Hepatic stellate cell (primary cell): ENCODE data around the gene MRPS27.
A peak's percentile ranks its signal among the peaks of the same experiment; 100 is the strongest.
"Not testable (repeated sequence)": the region's sequence is repeated elsewhere in the genome, so short reads cannot be mapped to it uniquely, and the experiment has no call there.

Experiments
- DNase-seq: peaks from one replicate; pipeline ENCODE4 v3.0.0; 2011; ENCODE audit warnings: low spot score

Gene MRPS27

DNA sequence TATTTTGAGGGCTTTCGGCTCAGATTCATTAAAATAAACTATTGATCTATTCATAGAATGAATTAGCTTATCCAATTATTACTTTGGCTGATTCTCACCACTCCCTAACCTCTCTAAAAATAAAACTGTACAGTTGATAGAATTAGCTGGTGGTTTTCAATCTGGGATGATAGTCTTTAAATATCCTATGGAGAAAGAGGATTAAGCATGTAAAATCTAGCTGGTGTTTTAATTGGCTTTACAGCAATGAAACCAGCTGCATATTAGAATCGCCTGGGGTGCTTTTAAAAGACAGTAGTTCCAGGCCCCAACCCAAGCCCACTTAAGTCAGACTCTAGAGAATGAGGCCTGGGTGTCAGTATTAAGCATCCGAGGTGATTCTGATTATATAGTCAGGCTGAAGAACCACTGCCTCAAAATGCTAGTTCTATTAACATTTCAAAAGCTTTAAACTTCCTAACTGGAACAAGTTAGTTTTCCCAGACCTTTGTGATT is 117.7 kb downstream of the MRPS27 start:
- DNase-seq: no peak

DNA sequence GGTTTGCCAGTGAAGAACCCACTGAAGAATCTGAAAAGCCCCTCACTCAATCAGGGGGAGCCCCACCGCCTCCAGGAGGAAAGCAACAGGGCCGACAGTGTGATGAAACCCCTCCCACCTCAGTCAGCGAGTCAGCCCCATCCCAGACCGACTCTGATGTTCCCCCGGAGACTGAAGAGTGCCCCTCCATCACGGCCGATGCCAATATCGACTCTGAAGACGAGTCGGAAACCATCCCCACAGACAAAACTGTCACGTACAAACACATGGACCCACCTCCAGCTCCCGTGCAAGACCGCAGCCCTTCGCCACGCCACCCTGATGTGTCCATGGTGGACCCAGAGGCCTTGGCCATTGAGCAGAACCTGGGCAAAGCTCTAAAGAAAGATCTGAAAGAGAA is 120.4 kb downstream of the MRPS27 start:
- no peak for DNase-seq

DNA sequence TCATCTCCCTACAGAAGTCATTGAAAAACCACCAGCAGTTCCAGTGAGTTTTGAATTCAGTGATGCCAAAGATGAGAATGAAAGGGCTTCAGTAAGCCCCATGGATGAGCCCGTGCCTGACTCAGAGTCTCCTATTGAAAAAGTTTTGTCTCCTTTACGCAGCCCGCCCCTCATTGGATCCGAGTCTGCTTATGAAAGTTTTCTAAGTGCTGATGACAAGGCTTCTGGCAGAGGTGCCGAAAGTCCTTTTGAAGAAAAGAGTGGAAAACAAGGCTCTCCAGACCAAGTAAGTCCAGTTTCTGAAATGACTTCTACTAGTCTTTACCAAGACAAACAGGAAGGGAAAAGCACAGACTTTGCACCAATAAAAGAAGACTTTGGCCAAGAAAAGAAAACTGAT is 122.6 kb downstream of the MRPS27 start:
- no peak for DNase-seq

DNA sequence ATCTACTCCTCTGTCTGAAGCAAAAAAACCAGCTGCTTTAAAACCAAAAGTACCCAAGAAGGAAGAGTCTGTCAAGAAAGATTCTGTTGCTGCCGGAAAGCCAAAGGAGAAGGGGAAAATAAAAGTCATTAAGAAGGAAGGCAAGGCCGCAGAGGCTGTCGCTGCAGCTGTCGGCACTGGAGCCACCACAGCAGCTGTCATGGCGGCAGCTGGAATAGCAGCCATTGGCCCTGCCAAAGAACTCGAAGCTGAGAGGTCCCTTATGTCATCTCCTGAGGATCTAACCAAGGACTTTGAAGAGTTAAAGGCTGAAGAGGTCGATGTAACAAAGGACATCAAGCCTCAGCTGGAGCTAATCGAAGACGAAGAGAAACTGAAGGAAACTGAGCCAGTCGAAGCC is 124.5 kb downstream of the MRPS27 start:
- no peak for DNase-seq

DNA sequence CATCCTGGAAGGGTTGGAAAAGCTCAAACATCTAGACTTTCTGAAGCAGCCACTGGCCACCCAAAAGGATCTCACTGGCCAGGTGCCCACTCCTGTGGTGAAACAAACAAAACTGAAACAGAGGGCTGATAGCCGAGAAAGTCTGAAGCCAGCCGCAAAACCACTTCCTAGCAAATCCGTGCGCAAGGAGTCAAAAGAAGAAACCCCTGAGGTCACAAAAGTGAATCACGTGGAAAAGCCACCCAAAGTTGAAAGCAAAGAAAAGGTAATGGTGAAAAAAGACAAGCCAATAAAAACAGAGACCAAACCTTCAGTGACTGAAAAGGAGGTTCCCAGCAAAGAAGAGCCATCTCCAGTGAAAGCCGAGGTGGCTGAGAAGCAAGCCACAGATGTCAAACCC is 125.2 kb downstream of the MRPS27 start:
- no peak for DNase-seq

DNA sequence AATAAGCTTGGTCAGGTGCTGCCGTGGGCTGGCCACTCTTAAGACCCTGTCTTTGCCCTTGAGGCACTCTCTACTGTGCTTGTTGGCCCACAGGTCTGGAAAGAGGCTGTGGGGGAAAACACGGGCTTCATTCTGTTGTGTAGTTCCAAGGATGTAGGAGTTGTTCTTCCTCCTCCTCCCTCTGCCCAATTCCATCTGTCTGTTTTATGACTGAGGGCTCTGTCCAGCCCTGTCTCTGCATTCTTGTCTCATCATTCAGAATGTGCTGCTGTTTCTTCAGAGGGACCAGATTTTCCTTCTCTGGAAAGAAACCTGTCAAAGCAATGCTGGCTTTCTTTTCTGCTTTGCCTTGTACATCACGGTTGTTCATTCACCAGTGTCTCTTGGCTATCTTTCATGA is 128.6 kb downstream of the MRPS27 start:
- no peak for DNase-seq

DNA sequence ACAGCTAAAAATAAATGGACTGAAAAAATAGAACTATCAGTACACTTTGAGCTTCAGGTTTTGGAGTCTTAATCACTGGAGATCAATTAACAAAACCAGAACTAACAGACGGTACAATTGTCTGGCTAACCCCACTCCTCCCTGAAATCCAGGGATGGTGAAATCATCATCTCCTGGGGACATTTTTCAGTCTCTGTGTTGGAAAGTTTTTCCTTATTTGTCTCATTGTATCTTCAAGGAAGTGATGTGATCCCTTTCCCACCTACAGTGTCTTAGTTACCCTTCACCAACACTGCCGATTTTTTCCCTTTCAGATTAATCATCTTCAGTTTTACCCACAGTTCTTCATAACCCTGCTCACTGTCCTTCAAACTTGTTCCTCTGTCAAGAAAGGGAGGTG is 130.9 kb downstream of the MRPS27 start:
- no peak for DNase-seq

DNA sequence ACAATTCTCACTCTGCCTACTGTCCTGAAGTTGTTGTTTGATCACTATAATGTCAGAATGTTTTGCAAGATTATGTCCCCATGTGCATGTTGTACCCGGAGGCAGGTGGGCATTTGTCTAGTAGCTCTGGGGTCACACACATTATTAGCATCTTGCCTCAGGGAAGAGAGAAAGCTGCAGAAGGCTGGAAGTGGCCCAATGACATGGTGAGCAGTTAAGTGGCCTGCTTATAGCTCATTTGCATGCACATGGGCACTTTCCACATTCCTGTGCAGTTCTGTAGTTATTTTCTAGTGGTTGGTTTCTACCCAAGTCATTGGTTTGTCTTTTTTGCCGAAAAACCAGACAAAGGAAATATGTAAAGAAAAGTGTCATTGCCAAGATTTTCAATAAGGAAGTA is 131.9 kb downstream of the MRPS27 start:
- no peak for DNase-seq

DNA sequence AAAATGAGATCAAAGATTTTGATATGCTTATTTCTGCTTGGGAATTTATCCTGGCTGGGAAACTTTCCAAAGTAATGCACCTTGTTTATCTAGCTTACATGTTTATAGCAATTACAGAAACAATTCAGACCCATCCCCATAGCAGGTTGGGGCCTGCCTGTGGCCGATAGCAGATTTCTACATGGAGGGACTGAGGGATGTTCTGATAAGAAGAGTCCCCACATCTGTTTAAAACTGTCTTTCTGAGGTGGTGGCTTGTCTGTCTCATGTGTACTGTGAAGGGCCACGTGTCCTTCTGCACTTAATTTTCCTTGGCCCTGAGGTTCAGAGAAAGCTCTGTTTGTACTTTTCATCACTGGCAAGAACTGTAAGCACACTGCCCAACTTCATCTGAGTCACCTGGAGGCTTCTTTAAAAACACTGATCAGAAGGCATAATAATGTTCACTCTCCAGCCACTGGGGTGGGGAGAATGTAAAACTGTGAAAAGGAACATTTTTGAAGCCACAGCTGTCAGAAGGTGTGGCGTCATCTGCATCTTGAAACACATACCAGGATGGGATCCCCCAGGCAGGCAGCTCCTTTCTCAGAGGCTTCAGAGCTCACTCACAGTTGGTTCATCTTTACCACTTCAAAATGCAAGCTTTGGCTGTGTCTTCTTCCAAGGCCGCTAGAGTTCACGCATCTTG is 132.5 kb downstream of the MRPS27 start:
- DNase-seq: no peak

DNA sequence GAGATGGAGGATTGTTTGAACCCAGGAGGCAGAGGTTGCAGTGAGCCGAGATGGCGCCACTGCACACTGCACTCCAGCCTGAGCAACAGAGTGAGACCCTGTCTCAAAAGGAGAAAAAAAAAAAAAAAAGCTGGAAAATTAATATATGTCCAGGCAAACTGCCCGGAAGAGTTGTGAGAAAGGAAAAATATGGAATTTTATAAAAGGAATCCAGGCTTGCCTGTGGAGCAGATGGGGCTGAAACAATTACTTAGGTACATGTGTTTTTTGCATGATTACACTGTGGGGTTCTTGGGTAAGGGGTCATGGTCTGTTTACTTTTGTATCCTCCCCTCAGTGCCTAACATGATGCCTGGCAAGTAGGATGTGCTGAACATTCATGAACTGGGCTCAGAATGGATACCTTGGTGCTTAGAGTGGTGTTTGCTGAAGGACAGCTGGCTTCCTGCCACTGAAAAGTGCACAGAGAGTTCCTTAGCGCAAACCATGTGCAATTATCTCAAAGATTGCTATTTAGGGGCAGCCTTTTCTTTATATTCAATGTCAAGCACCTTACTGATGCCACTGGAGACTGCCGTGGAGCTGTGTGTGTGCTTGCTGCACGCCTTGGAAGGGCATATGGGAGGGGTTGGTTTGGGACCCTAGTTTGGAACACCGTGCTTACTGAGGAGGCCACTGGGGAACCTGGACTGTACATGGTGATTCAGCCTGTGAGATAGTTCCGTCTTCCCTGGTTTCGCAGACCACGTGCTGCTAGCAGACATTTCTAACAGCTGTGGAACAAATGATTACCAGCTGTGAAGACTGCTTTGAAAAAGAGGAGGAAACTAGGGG is 134.3 kb downstream of the MRPS27 start:
- DNase-seq: no peak

DNA sequence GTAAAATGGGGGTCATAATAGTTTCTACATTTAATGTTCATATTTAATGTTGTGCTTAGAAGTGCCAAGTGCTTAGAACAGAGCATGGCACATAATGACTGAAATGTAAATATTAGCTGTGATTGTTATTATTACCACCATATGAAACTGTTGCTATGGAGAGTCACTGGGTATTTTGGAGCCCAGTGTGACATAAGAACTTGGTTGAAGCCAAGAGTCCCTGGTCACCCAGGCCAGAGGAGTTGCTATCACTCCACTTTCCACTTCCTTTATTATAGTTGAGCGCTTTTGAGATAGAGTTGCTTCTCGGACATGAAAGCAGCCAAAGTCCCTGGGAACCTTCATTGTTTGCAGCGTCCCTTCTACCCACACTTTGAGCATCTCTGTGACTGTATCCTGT is 135.6 kb downstream of the MRPS27 start:
- DNase-seq: no peak

DNA sequence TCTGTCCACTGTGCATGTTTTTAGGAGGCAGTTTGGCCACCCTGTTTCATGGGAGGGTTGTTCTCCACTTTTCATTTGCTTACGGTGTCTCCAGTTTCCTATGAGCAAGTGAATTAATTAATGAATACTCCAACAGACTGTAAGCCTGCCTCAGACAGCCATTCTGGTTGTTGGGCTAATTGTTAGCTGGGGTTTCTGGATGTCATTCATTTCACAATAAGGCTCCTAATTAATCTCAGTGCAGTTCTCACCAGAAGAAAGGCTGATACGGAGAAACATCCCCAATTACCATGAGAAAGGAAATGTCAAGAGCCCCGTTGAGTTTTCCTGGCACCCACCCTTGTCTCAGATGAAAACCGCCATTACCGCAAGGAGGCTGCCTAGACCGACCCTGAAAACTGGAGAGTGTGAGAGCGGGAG is 136.9 kb downstream of the MRPS27 start:
- DNase-seq: no peak

DNA sequence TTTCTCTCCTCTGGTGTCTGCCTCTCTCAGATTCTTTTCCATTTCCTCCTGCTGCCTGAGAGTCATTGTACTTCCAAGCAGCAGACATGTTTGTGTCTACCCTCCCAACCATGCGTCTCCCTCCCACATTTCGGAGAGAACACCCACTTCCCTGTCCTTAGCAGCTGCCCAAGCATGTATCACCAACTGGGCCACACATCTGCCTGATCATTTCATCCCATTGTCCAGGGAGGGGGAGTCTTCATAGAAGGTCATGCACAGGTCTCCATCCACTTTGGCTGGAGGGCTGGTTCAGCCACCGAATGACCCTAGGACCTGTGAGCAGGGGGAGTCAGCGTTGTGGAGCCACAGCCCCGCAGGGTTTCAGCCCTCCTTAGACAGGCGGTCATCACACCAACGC is 137.4 kb downstream of the MRPS27 start:
- no peak for DNase-seq

DNA sequence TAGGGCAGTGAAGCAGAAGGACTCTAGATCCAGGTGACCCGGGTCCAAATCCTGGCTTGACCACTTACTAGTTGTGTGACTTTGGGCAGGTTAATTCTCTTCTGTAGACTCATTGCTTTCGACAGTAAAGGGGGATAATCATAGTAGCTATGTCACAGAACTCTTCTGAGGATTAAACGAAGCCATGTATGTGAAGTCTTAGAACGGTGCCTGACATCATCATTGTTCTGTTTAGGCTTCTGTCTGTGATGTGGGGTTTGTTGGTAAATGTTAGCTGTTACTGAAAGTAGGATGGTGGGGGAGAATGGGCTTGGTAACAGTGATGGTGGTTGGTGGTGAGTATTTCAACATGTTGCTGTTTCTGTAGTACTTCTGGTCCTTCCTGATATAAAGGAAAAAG is 139.1 kb downstream of the MRPS27 start:
- no peak for DNase-seq

DNA sequence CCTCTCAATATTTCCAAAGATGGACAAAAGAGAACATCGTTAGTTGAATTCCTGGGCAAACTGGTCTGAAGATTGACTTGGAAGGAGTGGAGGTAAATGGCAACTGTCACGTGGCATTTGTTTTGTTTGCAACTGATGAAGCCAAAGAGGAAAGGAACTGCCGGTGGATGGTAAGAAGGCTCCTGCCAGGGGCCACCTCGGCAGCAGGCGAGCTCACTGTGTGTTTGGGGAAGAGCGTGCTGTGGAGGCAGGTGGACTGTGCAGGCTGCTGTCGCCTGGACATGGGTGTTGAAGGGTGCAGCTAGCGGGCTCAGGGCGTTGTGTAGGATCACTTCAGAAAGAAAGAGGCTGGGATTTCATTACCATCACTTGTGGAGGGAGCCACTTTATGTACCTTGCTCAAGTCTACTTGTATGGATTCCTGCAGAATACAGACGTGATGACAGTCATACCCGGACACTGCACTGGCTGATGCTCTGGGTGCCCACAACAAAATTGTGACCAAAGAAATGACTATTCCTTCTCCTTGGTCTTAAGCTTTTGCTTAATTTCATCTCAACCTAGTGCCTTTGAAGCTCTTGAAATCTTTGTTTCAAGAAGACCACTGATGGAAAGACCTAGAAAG is 140.1 kb downstream of the MRPS27 start:
- no peak for DNase-seq

DNA sequence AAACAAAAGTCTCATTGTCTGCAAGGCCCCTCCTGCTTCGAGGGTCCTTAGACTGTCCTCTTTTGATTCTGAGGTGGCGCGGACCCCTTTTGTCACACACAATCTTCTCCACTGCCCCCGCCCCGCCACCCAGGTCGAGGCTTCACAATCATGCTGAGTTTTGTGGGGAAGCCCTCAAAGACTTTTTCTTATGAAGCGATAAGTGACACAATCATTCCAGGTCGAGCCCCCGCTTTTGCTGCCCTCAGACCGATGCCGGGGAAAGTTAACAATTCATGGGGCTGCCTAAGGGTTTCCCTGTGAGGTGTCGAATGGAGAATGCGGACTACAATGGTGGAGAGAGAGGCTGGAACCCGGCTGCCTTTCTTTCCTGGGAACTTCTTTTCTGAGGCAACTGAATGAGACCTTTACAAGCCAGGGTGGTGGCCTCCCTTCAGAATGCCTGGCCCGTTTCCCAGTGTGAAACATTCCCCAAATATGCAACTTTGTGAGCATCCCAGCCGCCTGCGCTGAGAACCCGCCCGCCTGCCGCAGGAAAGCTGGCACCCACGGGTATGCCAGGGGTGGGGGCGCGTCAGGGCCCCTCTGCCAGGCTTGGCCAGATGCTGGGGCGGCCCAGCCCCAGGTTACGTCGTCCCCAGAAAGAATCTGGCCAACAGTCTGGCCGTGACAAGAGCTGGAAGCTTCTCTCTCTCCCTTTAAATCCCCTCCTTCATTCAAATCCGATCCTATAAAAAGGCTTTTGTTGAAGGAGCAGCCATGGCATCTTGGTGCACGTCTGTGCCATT is 140.8 kb downstream of the MRPS27 start:
- DNase-seq: peak; percentile 80

DNA sequence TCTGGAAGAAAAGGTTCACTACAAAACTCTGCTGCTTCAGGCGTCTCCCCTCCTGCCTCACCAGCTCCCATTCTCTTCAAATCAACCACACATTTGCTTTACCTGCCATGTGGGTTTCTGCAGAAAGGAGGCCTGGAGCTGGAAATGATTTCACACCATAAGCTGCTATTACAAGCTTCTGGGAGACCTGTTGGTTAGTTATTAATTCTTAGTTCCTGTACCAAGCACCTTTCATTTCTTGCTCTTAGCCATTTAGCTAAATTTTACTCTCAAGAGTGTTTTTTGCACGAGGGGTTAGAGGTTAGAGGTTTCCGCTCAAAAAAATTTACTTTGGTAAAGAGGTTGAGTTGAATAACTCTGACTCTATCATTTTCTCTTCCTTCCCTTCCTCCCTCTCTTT is 142.5 kb downstream of the MRPS27 start:
- DNase-seq: no peak

DNA sequence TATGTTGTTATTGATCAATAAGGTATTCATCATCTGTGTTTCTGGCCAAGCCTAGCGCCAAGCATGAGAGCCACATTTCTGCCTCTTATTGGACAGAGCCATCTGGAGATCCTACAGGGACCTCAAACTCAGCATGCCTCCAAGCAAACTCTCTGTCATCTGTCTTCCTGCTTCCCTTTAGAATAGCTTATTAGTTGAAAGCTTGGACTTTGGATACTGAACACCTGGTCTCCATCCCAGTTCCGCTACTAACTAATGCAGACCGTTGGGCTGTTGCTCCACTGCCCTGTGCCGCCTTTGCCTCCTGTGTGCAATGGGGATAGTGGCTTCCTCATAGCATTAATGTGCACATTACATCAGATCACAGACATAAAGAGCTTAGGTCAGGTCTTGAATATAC is 147.3 kb downstream of the MRPS27 start:
- DNase-seq: no peak

DNA sequence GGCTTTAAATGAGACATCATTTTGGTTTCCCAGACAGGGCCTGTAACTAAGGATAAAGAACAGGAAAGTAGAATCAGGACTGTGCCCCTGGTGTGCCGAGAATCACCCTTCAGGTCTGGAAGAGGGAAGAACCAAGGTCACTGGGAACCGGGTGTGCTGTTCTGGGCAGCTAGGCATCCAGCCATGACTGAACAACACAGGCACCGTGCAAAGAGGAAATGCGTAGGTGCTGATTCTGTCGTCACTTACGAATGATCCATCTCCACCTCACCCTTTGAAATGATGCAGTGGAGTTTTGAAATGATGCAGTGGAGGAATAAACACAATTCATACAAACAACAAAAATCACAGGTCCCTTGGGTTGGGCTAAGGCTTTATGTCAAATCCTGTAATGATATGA is 148.4 kb downstream of the MRPS27 start:
- DNase-seq: no peak

DNA sequence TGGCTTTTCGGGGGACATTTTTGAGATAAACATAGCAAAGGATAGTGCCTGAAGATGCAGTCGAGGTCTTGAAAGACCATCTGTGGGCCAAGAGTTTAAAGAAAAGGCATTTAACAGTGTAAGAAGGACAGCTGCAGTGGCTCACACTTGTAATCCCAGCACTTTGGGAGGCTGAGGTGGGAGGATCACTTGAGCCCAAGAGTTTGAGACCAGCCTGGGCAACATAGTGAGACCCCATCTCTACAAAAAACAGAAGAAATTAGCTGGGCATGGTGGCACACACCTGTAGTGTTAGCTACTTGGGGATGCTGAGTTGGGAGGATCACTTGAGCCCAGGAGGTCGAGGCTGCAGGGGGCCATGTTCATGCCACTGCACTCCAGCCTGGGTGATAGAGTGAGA is 148.9 kb downstream of the MRPS27 start:
- not testable (repeated sequence) for DNase-seq

DNA sequence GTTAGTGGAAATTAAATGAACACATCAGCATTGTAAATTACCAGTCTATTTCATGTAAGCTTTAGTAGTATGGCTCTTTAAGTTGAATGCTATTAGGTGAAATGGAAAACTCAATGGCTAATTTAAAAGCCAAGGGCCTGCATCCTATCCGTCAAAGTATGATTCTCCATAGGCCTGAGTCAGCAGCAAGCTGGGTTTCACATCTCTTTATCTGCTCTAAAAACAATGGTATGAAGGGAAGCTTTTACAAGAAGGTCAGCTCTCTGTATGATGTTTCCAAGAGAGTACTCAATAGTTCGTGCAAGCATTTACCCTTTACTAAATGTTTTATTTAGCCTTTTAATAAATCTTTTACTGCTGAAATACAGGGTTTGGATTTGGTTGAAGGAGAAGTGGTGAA is 149.9 kb downstream of the MRPS27 start:
- no peak for DNase-seq
